BJ (cell line): Measurements from ENCODE around the gene NHLRC1. TPM values are rescaled to one million over a fixed set of nuclear protein-coding genes. Genes with fewer than 3 reads are reported as not detected.

ENCODE experiments used
- CTCF ChIA-PET: fragments of 350-600 bp; formaldehyde crosslinking; extraction: SDS; loops from one replicate; lab custom pipeline; 2021; ENCODE audit warnings: antibody characterized with exemption, inconsistent platforms; lab: Yijun Ruan, JAX
- POLR2A ChIA-PET: fragments of 300-600 bp; sonication (Branson Sonifier 250); formaldehyde crosslinking; extraction: SDS; loops from one replicate; lab custom pipeline; 2021; ENCODE audit warnings: antibody characterized with exemption; lab: Charles Lee
- DNase-seq: peaks from one replicate; pipeline ENCODE4 v3.0.0-alpha.2; 2011; ENCODE audit warnings: low read depth
- H3K27me3 ChIP-seq: 2 replicates; pipeline ENCODE4 v1.6.0; 2011; ENCODE audit warnings: low read length; ENCODE audit not compliant: control insufficient read depth, insufficient read depth
- H3K36me3 ChIP-seq: 2 replicates; pipeline ENCODE4 v1.5.1; 2011; ENCODE audit warnings: low read length; ENCODE audit not compliant: control insufficient read depth, insufficient read depth
- H3K4me3 ChIP-seq: 2 replicates; pipeline ENCODE4 v1.5.1; 2011; ENCODE audit warnings: low read depth, mild to moderate bottlenecking, control low read depth, low read length
- CTCF ChIP-seq: IDR thresholded peaks from 2 replicates; pipeline ENCODE4 v1.5.1; 2011; ENCODE audit warnings: low read depth, mild to moderate bottlenecking, control low read depth, inconsistent platforms, low read length, moderate library complexity; ENCODE audit not compliant: insufficient read depth
- polyA plus RNA-seq: library from polyadenylated mRNA; depleted of rRNA; stranded (reverse); fragments of >200 nt; gene quantifications from 2 replicates; pipeline ENCODE4 v1.2.3, GENCODE V29; 2011

The NHLRC1 gene
- polyA plus RNA-seq, 1 experiment, result 1.7 TPM

GRCh38 chr6:18117136-18117535 lies 5.3 kb downstream of the NHLRC1 start:
- Histone ChIP-seq H3K36me3 (no peaks in the 10 kb centered on the region), H3K4me3 (no peak overlapping the region), H3K27me3 (no peaks in the 10 kb centered on the region)
- DNase-seq, result no peak
- no peak for TF ChIP-seq CTCF
- ChIA-PET POLR2A (no interaction called here), CTCF (interaction anchor here (2.4 kb wide), 1 partner anchor 9 kb away, joined by 7 read pairs; no protein-coding TSS in a partner anchor)

DNA sequence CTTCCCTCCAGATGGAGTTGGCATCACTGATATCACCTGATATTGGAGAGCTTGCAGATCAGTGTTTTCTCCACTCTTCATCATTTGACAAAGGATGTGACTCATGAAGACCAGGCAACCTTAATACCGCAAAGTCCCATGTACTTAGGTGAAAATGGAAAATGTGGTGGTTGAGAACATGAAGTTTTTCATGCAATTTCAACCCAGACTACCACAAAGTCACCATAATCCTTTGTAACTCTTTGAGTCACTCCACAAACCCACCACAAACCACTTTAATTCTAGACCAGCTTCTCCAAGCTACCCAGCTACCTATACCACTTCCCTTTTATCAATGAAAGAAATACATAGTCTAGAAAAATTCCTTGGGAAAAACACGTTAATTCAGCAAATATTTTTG lies 7.1 kb downstream of the NHLRC1 start:
- POLR2A ChIA-PET, result interaction anchor here (0.6 kb wide), 1 partner anchor 149 kb away, joined by 3 read pairs; no protein-coding TSS in a partner anchor
- no peak overlapping the region for H3K4me3 ChIP-seq
- no peaks in the 10 kb centered on the region for H3K36me3 ChIP-seq
- CTCF ChIA-PET, result no interaction called here
- H3K27me3 ChIP-seq, result no peaks in the 10 kb centered on the region
- TF ChIP-seq CTCF, result no peak
- no peak for DNase-seq

GRCh38 chr6:18110162-18110561 lies 12.3 kb downstream of the NHLRC1 start:
- no peak for TF ChIP-seq CTCF
- Histone ChIP-seq H3K27me3 (no peaks in the 10 kb centered on the region), H3K4me3 (no peak overlapping the region), H3K36me3 (no peaks in the 10 kb centered on the region)
- POLR2A ChIA-PET, result no interaction called here
- no peak for DNase-seq
- CTCF ChIA-PET, result no interaction called here

DNA sequence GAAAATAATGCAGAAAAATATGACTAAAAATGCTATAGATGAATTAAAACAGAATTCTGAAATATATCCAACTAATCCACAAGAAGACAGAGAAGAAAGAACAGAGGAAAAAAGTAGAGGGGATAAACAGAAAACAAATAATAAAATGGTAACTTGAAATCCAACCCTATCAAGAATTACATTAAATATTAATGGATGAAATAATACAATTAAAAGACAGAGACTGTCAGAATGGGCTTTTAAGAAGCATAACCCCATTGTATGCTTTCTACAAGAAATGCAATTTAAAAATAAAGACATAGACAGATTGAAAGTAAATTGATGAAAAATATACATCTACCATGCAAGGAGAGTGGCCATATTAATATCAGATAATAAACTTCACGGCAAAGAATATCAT lies 15.4 kb downstream of the NHLRC1 start:
- Histone ChIP-seq H3K36me3 (no peaks in the 10 kb centered on the region), H3K4me3 (no peak overlapping the region), H3K27me3 (no peaks in the 10 kb centered on the region)
- CTCF ChIA-PET, result no interaction called here
- no peak for DNase-seq
- TF ChIP-seq CTCF, result no peak
- POLR2A ChIA-PET, result no interaction called here

- no peaks in the 10 kb centered on the region for H3K27me3 ChIP-seq
- ChIA-PET POLR2A (no interaction called here), CTCF (interaction anchor here (1.0 to 1.7 kb wide), 3 partner anchors 8 to 285 kb away, joined by 3 to 4 read pairs (median 3); no protein-coding TSS in a partner anchor)
- no peak overlapping the region for H3K4me3 ChIP-seq
- TF ChIP-seq CTCF, result no peak
- H3K36me3 ChIP-seq, result no peaks in the 10 kb centered on the region
- DNase-seq, result no peak
These were observed 19.5 kb downstream of the NHLRC1 start for GRCh38 chr6:18102783-18103509.
